SK-N-SH (cell line): ENCODE results near the gene LRCH4. TPM values are rescaled to one million over a fixed set of nuclear protein-coding genes. Genes with fewer than 3 reads are reported as not detected.

Source experiments
- CTCF ChIA-PET: fragments of 300-600, 350-600 bp; formaldehyde crosslinking; extraction: SDS; loops from one replicate; lab custom pipeline; 2021; lab: Yijun Ruan, JAX
- POLR2A ChIA-PET: fragments of 350-600 bp; sonication (Branson Sonifier 250); formaldehyde crosslinking; extraction: SDS; loops from one replicate; lab custom pipeline; 2020; ENCODE audit warnings: antibody characterized with exemption, inconsistent platforms; lab: Yijun Ruan, JAX
- DNase-seq: peaks from one replicate; pipeline ENCODE4 v3.0.0; 2012
- H2AFZ ChIP-seq: fragments of 200-600 bp; sonication (generic); 2 replicates; pipeline ENCODE4 v1.8.1; 2016; ENCODE audit warnings: antibody characterized with exemption, mild to moderate bottlenecking, low read depth
- H3F3A ChIP-seq: fragments of 200-600 bp; sonication (generic); replicated peaks from 2 replicates; pipeline ENCODE3; 2016; ENCODE audit warnings: antibody characterized with exemption, mild to moderate bottlenecking; ENCODE audit not compliant: insufficient read depth
- H3K27ac ChIP-seq, 2 experiments: fragments of 200-500 bp in 1 of 2; fragments of 200-600 bp in 1 of 2; sonication (Bioruptor generic) in 1 of 2; sonication (generic), shearing (Covaris generic) in 1 of 2; 2 replicates each; pipeline versions ENCODE4 v1.5.1 to v1.6.1; 2014 to 2016; ENCODE audit warnings: low read depth in 2 of 2, inconsistent platforms in 1 of 2, low read length in 1 of 2, mild to moderate bottlenecking in 1 of 2, mixed read lengths in 1 of 2
- H3K27me3 ChIP-seq: fragments of 200-600 bp; sonication (generic), shearing (Covaris generic); 2 replicates; pipeline ENCODE4 v1.6.1; 2016; ENCODE audit warnings: mixed run types; ENCODE audit not compliant: insufficient read depth
- H3K36me3 ChIP-seq, 2 experiments: fragments of 200-500 bp in 1 of 2; fragments of 200-600 bp in 1 of 2; sonication (Bioruptor generic) in 1 of 2; sonication (generic) in 1 of 2; replicated peaks in 1 of 2; 2 replicates each; pipeline versions ENCODE3 to v1.5.1; 2014 to 2016; ENCODE audit warnings: low read length in 1 of 2, mild to moderate bottlenecking in 1 of 2; ENCODE audit not compliant: insufficient read depth in 2 of 2, control insufficient read depth in 1 of 2
- H3K4me1 ChIP-seq, 2 experiments: fragments of 200-500 bp in 1 of 2; fragments of 200-600 bp in 1 of 2; sonication (Bioruptor generic) in 1 of 2; sonication (generic), shearing (Covaris generic) in 1 of 2; 2 replicates each; pipeline versions ENCODE4 v1.5.1 to v1.6.1; 2014 to 2016; ENCODE audit warnings: low read depth in 1 of 2, low read length in 1 of 2, mixed run types in 1 of 2; ENCODE audit not compliant: insufficient read depth in 2 of 2, control insufficient read depth in 1 of 2
- H3K4me2 ChIP-seq: fragments of 200-600 bp; sonication (generic), shearing (Covaris generic); 2 replicates; pipeline ENCODE4 v1.6.1; 2017; ENCODE audit warnings: mixed run types
- H3K4me3 ChIP-seq, 2 experiments: fragments of 200-500 bp in 1 of 2; fragments of 200-600 bp in 1 of 2; sonication (Bioruptor generic) in 1 of 2; sonication (generic), shearing (Covaris generic) in 1 of 2; 2 replicates each; pipeline versions ENCODE4 v1.5.1 to v1.8.1; 2014 to 2016; ENCODE audit warnings: low read depth in 2 of 2, inconsistent platforms in 1 of 2, low read length in 1 of 2, mild to moderate bottlenecking in 1 of 2, mixed read lengths in 1 of 2, moderate library complexity in 1 of 2
- H3K79me2 ChIP-seq: fragments of 200-600 bp; sonication (generic); 2 replicates; pipeline ENCODE4 v1.8.1; 2017; ENCODE audit warnings: mild to moderate bottlenecking; ENCODE audit not compliant: insufficient read depth
- H3K9ac ChIP-seq: fragments of 200-600 bp; sonication (generic); 2 replicates; pipeline ENCODE4 v1.6.1; 2017; ENCODE audit warnings: mixed run types
- H3K9me2 ChIP-seq: fragments of 200-600 bp; sonication (generic); 2 replicates; pipeline ENCODE4 v1.6.1; 2017; ENCODE audit warnings: mixed run types
- H3K9me3 ChIP-seq: fragments of 200-600 bp; sonication (generic); 2 replicates; pipeline ENCODE4 v1.6.1; 2017; ENCODE audit warnings: mixed run types, mild to moderate bottlenecking, moderate library complexity
- H4K20me1 ChIP-seq: fragments of 200-600 bp; sonication (generic); 2 replicates; pipeline ENCODE4 v1.6.1; 2017; ENCODE audit warnings: mild to moderate bottlenecking, mixed run types; ENCODE audit not compliant: insufficient read depth
- ELF1 ChIP-seq: IDR thresholded peaks from 2 replicates; pipeline ENCODE4 v1.4.0; 2012
- EZH2phosphoT487 ChIP-seq: fragments of 200-600 bp; sonication (generic); IDR thresholded peaks from 2 replicates; pipeline ENCODE4 v1.6.1; 2017; ENCODE audit warnings: low read depth, mixed run types, mild to moderate bottlenecking, antibody characterized with exemption, moderate library complexity, borderline replicate concordance
- FOXJ3 ChIP-seq: sonication (generic); formaldehyde crosslinking; IDR thresholded peaks from 2 replicates; pipeline ENCODE4 v1.5.1; 2020; ENCODE audit warnings: mild to moderate bottlenecking, missing genetic modification reagents
- FOXM1 ChIP-seq: IDR thresholded peaks from 2 replicates; pipeline ENCODE4 v1.4.0; 2012; ENCODE audit warnings: low read depth, mild to moderate bottlenecking
- GABPA ChIP-seq: IDR thresholded peaks from 2 replicates; pipeline ENCODE4 v1.4.0; 2012; ENCODE audit warnings: low read depth, mild to moderate bottlenecking
- JUND ChIP-seq: IDR thresholded peaks from 2 replicates; pipeline ENCODE4 v1.4.0; 2012
- MEF2A ChIP-seq: IDR thresholded peaks from 2 replicates; pipeline ENCODE4 v1.4.0; 2012; ENCODE audit warnings: low read depth, borderline replicate concordance
- NRF1 ChIP-seq: IDR thresholded peaks from 2 replicates; pipeline ENCODE4 v1.6.1; 2012; ENCODE audit warnings: low read depth, mild to moderate bottlenecking, low read length
- POLR2AphosphoS5 ChIP-seq: IDR thresholded peaks from 2 replicates; pipeline ENCODE4 v1.6.1; 2012; ENCODE audit warnings: low read depth, low read length
- RFX5 ChIP-seq: IDR thresholded peaks from 2 replicates; pipeline ENCODE4 v1.6.1; 2012; ENCODE audit warnings: mild to moderate bottlenecking, improper control_type of control experiment, low read length
- SMC3 ChIP-seq: IDR thresholded peaks from 2 replicates; pipeline ENCODE4 v1.6.1; 2012; ENCODE audit warnings: low read depth, low read length, improper control_type of control experiment
- WGBS: methylation state at CpG from one replicate; pipeline ENCODE4 v1.1.6; 2017; ENCODE audit warnings: low lambda C conversion rate; 5-methylcytosine and 5-hydroxymethylcytosine counted together
- polyA plus RNA-seq, 3 experiments: library from polyadenylated mRNA; depleted of rRNA; stranded (reverse); fragments of >200 nt; gene quantifications; 2 replicates each; pipeline ENCODE4 v1.2.3, GENCODE V29; 2012
- TF ChIP-seq, protein P1 (sequence below): fragments of 200-600 bp; sonication (generic); IDR thresholded peaks from 2 replicates; pipeline ENCODE4 v1.6.1; 2017; ENCODE audit warnings: antibody characterized with exemption, mild to moderate bottlenecking, moderate library complexity
- TF ChIP-seq, protein P2 (sequence below): IDR thresholded peaks from 2 replicates; pipeline ENCODE4; 2012
- TF ChIP-seq, protein P3 (sequence below): IDR thresholded peaks from 2 replicates; pipeline ENCODE4 v1.4.0; 2012; ENCODE audit warnings: low read depth

The LRCH4 gene
- polyA plus RNA-seq, 1 of the 3 experiments (the other 2 are of a cell fraction), result 29.8 TPM

GRCh38 chr7:100573691-100574361 lies 12.1 kb downstream of the LRCH4 start, which contains the start of gene SAP25:
Gene SAP25 (minus strand): TSS chr7:100573900. CDS start chr7:100573742, 158 bp downstream.
- Histone ChIP-seq H3K9ac (no peak within 1 kb of the TSS), H3K9me2 (no peaks in the 10 kb centered on the region), H3K79me2 (no peaks in the 10 kb centered on the region), H3K4me1 (peaks cover 0 to 20% of the 10 kb centered on the region in 2 experiments; a peak in 1 of 4 replicates), H2AFZ (no peak within 1 kb of the TSS), H3F3A (no peaks in the 10 kb centered on the region), H3K9me3 (no peaks in the 10 kb centered on the region), H3K36me3 (peaks cover 14 to 42% of the 10 kb centered on the region in 2 experiments), H3K4me3 (no peak within 1 kb of the TSS), H4K20me1 (no peaks in the 10 kb centered on the region), H3K27me3 (no peaks in the 10 kb centered on the region), H3K4me2 (no peak within 1 kb of the TSS), H3K27ac (no peak within 1 kb of the TSS)
- no peak for TF ChIP-seq POLR2AphosphoS5
- TF ChIP-seq, protein P1, sequence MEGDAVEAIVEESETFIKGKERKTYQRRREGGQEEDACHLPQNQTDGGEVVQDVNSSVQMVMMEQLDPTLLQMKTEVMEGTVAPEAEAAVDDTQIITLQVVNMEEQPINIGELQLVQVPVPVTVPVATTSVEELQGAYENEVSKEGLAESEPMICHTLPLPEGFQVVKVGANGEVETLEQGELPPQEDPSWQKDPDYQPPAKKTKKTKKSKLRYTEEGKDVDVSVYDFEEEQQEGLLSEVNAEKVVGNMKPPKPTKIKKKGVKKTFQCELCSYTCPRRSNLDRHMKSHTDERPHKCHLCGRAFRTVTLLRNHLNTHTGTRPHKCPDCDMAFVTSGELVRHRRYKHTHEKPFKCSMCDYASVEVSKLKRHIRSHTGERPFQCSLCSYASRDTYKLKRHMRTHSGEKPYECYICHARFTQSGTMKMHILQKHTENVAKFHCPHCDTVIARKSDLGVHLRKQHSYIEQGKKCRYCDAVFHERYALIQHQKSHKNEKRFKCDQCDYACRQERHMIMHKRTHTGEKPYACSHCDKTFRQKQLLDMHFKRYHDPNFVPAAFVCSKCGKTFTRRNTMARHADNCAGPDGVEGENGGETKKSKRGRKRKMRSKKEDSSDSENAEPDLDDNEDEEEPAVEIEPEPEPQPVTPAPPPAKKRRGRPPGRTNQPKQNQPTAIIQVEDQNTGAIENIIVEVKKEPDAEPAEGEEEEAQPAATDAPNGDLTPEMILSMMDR, result peak; percentile 28
- TF ChIP-seq FOXM1, result no peak
- TF ChIP-seq MEF2A, result no peak
- TF ChIP-seq RFX5, result no peak
- TF ChIP-seq ELF1, result no peak
- TF ChIP-seq FOXJ3 (CRISPR knock-in tag), result no peak
- no peak for TF ChIP-seq SMC3
- WGBS, result 96% methylated on average over 51 of the region's 70 CpGs
- POLR2A ChIA-PET, result no interaction called here
- peak; percentile 54 for DNase-seq
- CTCF ChIA-PET, result interaction anchor here (1.0 to 1.9 kb wide), 5 partner anchors 9 to 91 kb away, joined by 3 to 5 read pairs (median 5); partner anchors contain the start of gene NYAP1

GRCh38 chr7:100572949-100573675 lies 12.8 kb downstream of the LRCH4 start:
- H2AFZ ChIP-seq, result no peak overlapping the region
- H3K9ac ChIP-seq, result no peak overlapping the region
- TF ChIP-seq FOXJ3 (CRISPR knock-in tag), result no peak
- no peak for TF ChIP-seq JUND
- TF ChIP-seq, protein P2, sequence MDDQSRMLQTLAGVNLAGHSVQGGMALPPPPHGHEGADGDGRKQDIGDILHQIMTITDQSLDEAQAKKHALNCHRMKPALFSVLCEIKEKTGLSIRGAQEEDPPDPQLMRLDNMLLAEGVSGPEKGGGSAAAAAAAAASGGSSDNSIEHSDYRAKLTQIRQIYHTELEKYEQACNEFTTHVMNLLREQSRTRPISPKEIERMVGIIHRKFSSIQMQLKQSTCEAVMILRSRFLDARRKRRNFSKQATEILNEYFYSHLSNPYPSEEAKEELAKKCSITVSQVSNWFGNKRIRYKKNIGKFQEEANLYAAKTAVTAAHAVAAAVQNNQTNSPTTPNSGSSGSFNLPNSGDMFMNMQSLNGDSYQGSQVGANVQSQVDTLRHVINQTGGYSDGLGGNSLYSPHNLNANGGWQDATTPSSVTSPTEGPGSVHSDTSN, result no peak
- TF ChIP-seq EZH2phosphoT487, result no peak
- TF ChIP-seq NRF1, result no peak
- TF ChIP-seq FOXM1, result no peak
- TF ChIP-seq GABPA, result no peak
- TF ChIP-seq, protein P3, sequence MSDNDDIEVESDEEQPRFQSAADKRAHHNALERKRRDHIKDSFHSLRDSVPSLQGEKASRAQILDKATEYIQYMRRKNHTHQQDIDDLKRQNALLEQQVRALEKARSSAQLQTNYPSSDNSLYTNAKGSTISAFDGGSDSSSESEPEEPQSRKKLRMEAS, result no peak
- TF ChIP-seq, all 33 proteins: peak for 0
- Histone ChIP-seq H3K27me3 (no peaks in the 10 kb centered on the region), H3K4me1 (peaks cover 0 to 25% of the 10 kb centered on the region in 2 experiments; a peak in 1 of 4 replicates), H3K36me3 (peaks cover 14 to 36% of the 10 kb centered on the region in 2 experiments), H3K27ac (no peak overlapping the region), H3K4me3 (no peak overlapping the region), H3K9me2 (no peaks in the 10 kb centered on the region), H3K79me2 (no peaks in the 10 kb centered on the region), H3K4me2 (no peak overlapping the region), H3K9me3 (no peaks in the 10 kb centered on the region), H4K20me1 (no peaks in the 10 kb centered on the region), H3F3A (no peaks in the 10 kb centered on the region)
- CTCF ChIA-PET, result interaction anchor here (1.0 to 2.0 kb wide), 6 partner anchors 9 to 90 kb away, joined by 3 to 5 read pairs (median 4); no protein-coding TSS in a partner anchor
- WGBS, result 96% methylated on average over 21 of the region's 30 CpGs
- peak; percentile 37 for DNase-seq
- POLR2A ChIA-PET, result interaction anchor here (2.7 kb wide), 1 partner anchor 13 kb away, joined by 19 read pairs; the partner anchor contains the start of genes FBXO24 and LRCH4
